A549 (cell line): Measurements from ENCODE around the gene EGFL7.

Experiments used
- CBX2 ChIP-seq: fragments of 200-600 bp; sonication (generic); IDR thresholded peaks from 2 replicates; pipeline ENCODE4 v1.6.1; 2016; ENCODE audit warnings: low read depth, mild to moderate bottlenecking, borderline replicate concordance
- CTCF ChIP-seq: fragments of >200 bp; sonication (Bioruptor Twin); formaldehyde crosslinking; IDR thresholded peaks from 3 replicates; pipeline ENCODE4 v1.5.1; 2016
- HOXB13 ChIP-seq: fragments of 250-450 bp; sonication (Bioruptor Pico); IDR thresholded peaks from 2 replicates; pipeline ENCODE4 v1.5.0; 2020; ENCODE audit warnings: low read depth, mild to moderate bottlenecking, moderate library complexity
- JUNB ChIP-seq: fragments of >200 bp; sonication (Bioruptor Twin); formaldehyde crosslinking; IDR thresholded peaks from 2 replicates; pipeline ENCODE4 v1.6.1; 2016
- MAFK ChIP-seq: fragments of 450-650 bp; IDR thresholded peaks from 2 replicates; pipeline ENCODE4 v1.6.1; 2014; ENCODE audit not compliant: partially characterized antibody
- POLR2A ChIP-seq: IDR thresholded peaks from 2 replicates; pipeline ENCODE4 v1.6.1; 2012; ENCODE audit warnings: mild to moderate bottlenecking, low read length
- POLR2AphosphoS2 ChIP-seq: conservative IDR thresholded peaks from 2 replicates; pipeline ENCODE4 v1.6.1; 2012; ENCODE audit warnings: low read length, improper control_type of control experiment, inconsistent platforms
- RAD21 ChIP-seq, 2 experiments: fragments of >200 bp in 1 of 2; sonication (Bioruptor Twin) in 1 of 2; formaldehyde crosslinking in 1 of 2; IDR thresholded peaks in 1 of 2; conservative IDR thresholded peaks in 1 of 2; 2 replicates in 1 of 2; 3 replicates in 1 of 2; pipeline ENCODE4 v1.6.1; 2012 to 2018; ENCODE audit warnings: inconsistent platforms in 1 of 2
- RCOR1 ChIP-seq: fragments of 150-350 bp; IDR thresholded peaks from 2 replicates; pipeline ENCODE4 v1.6.1; 2014; ENCODE audit warnings: antibody characterized with exemption, low read length, low read depth
- RFX5 ChIP-seq: fragments of 450-650 bp; IDR thresholded peaks from 2 replicates; pipeline ENCODE4 v1.7.1; 2014; ENCODE audit warnings: antibody characterized with exemption, mild to moderate bottlenecking, moderate library complexity
- RNF2 ChIP-seq: fragments of 200-600 bp; sonication (generic); IDR thresholded peaks from 2 replicates; pipeline ENCODE4 v1.6.1; 2016; ENCODE audit warnings: low read depth, mild to moderate bottlenecking, antibody characterized with exemption, moderate library complexity, borderline replicate concordance
- USF2 ChIP-seq: fragments of 450-650 bp; IDR thresholded peaks from 2 replicates; pipeline ENCODE4 v1.6.1; 2014; ENCODE audit warnings: antibody characterized with exemption
- TF ChIP-seq, protein P1 (sequence below): fragments of 200-600 bp; sonication (generic); IDR thresholded peaks from 2 replicates; pipeline ENCODE4 v1.6.1; 2016; ENCODE audit warnings: antibody characterized with exemption, mild to moderate bottlenecking, moderate library complexity

DNA sequence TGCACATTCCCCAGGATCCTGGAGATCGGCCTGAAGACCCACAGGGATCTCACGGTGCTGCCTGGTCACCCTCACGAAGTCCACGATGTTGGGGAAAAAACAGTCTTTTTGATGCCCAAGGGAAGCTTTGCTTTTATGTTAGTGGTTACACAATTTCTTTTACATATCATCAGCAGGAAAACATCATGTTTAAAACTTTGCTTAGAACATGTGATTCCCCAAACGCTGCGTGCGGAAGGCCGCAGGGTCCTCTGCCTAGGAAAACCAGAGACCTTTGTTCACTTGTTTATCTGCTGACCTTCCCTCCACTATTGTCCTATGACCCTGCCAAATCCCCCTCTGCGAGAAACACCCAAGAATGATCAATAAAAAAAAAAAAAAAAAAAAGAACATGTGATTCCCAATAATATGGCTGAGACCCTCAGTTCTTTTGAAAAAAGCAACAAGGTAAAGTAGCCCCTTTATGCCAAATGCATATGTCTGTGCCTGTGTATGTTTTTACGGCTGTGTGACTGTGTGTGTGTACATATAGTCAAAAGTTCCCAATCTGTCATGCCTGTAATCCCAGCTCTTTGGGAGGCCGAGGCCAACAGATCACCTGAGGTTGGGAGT, 36.0 kb downstream of the EGFL7 start:
- TF ChIP-seq RNF2 (no peak), RFX5 (no peak), CTCF (no peak), RAD21 (conservative IDR thresholded peaks at IDR 0.05 in 1 of 2, IDR thresholded peaks at IDR 0.05 in 1 of 2) (no peak), POLR2A (no peak), HOXB13 (no peak), POLR2AphosphoS2 (no peak), RCOR1 (no peak), JUNB (no peak), CBX2 (no peak), USF2 (no peak), MAFK (no peak)
- TF ChIP-seq, protein P1, sequence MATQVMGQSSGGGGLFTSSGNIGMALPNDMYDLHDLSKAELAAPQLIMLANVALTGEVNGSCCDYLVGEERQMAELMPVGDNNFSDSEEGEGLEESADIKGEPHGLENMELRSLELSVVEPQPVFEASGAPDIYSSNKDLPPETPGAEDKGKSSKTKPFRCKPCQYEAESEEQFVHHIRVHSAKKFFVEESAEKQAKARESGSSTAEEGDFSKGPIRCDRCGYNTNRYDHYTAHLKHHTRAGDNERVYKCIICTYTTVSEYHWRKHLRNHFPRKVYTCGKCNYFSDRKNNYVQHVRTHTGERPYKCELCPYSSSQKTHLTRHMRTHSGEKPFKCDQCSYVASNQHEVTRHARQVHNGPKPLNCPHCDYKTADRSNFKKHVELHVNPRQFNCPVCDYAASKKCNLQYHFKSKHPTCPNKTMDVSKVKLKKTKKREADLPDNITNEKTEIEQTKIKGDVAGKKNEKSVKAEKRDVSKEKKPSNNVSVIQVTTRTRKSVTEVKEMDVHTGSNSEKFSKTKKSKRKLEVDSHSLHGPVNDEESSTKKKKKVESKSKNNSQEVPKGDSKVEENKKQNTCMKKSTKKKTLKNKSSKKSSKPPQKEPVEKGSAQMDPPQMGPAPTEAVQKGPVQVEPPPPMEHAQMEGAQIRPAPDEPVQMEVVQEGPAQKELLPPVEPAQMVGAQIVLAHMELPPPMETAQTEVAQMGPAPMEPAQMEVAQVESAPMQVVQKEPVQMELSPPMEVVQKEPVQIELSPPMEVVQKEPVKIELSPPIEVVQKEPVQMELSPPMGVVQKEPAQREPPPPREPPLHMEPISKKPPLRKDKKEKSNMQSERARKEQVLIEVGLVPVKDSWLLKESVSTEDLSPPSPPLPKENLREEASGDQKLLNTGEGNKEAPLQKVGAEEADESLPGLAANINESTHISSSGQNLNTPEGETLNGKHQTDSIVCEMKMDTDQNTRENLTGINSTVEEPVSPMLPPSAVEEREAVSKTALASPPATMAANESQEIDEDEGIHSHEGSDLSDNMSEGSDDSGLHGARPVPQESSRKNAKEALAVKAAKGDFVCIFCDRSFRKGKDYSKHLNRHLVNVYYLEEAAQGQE: no peak
